ENCODE measurements around the gene AP3B1. TPM values are rescaled to one million over a fixed set of nuclear protein-coding genes. Genes with fewer than 3 reads are reported as not detected.

Gene AP3B1
- total and polyA plus RNA-seq, 3 donors from 2014 or later, result 32.0 to 77.3 (median 74.0) TPM

DNA sequence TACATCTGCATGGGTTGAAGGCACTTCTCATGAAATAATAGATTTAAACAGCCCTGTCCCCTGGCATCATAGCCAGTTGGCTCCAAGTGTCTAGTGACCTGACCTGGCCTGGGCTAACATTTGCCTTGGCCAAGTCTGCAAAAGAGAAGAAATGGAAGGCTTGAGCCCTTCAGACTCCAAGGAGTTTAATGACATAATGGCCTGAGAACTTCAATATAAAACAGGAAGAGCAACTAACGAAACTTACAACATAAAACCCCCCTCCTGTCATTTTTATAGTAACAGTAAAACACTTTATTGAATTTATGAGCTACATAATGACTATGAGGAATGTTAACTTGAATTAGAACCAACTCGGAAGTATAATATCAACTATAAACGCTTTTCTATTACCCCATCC, 299.6 kb downstream of the AP3B1 start:
- 75 to 81% methylated on average over 3 of the region's 3 CpGs for WGBS, 2 donors
- H3K36me3 ChIP-seq (ENCODE audit: low read depth, missing control alignments), result no peaks in the 10 kb centered on the region
- H3K9me3 ChIP-seq, result no peaks in the 10 kb centered on the region
- no peak overlapping the region for H3K4me3 ChIP-seq
- DNase-seq, result no peak
- intact Hi-C loops (cut with DNase I; ENCODE audit: low total_unique reads), result no loop called here
- TF ChIP-seq, protein P1, sequence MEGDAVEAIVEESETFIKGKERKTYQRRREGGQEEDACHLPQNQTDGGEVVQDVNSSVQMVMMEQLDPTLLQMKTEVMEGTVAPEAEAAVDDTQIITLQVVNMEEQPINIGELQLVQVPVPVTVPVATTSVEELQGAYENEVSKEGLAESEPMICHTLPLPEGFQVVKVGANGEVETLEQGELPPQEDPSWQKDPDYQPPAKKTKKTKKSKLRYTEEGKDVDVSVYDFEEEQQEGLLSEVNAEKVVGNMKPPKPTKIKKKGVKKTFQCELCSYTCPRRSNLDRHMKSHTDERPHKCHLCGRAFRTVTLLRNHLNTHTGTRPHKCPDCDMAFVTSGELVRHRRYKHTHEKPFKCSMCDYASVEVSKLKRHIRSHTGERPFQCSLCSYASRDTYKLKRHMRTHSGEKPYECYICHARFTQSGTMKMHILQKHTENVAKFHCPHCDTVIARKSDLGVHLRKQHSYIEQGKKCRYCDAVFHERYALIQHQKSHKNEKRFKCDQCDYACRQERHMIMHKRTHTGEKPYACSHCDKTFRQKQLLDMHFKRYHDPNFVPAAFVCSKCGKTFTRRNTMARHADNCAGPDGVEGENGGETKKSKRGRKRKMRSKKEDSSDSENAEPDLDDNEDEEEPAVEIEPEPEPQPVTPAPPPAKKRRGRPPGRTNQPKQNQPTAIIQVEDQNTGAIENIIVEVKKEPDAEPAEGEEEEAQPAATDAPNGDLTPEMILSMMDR (IDR thresholded peaks at IDR 0.05), result no peak
- TF ChIP-seq POLR2A (IDR thresholded peaks at IDR 0.05), result no peak
- no peak overlapping the region for H3K27ac ChIP-seq
- H3K27me3 ChIP-seq, result no peaks in the 10 kb centered on the region
- H3K4me1 ChIP-seq, result no peaks in the 10 kb centered on the region

DNA sequence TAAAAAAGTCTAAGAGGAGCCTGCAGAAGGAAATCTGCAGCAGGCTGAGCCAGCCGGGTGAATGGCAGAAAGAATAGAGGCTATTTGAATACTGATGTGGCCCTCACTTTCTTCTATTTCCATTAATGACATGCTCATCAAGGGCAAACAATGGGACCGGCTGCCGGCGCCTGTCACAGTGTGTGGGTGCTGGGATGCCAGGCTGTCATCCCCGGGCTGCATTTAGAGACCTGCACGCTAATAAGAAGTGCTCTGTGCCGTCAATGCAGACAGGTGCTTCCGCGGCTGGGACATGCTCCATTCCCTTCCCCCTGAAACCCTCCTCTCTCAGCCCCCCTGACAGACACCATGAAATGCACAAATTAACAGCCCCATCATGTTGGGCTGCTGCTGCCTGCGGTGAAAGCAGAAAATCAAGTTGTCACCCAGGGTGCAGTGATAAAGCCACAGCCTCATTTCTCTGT, 300.6 kb downstream of the AP3B1 start:
- DNase-seq, result no peak
- no peaks in the 10 kb centered on the region for H3K27me3 ChIP-seq
- intact Hi-C loops (cut with DNase I; ENCODE audit: low total_unique reads), result no loop called here
- no peaks in the 10 kb centered on the region for H3K9me3 ChIP-seq
- no peaks in the 10 kb centered on the region for H3K4me1 ChIP-seq
- WGBS, 2 donors, result 86 to 93% methylated on average over 10 of the region's 10 CpGs
- TF ChIP-seq, protein P1 (IDR thresholded peaks at IDR 0.05), result no peak
- no peak for TF ChIP-seq POLR2A (IDR thresholded peaks at IDR 0.05)
- H3K4me3 ChIP-seq, result no peak overlapping the region
- H3K27ac ChIP-seq, result no peak overlapping the region
- H3K36me3 ChIP-seq (ENCODE audit: low read depth, missing control alignments), result no peaks in the 10 kb centered on the region

DNA sequence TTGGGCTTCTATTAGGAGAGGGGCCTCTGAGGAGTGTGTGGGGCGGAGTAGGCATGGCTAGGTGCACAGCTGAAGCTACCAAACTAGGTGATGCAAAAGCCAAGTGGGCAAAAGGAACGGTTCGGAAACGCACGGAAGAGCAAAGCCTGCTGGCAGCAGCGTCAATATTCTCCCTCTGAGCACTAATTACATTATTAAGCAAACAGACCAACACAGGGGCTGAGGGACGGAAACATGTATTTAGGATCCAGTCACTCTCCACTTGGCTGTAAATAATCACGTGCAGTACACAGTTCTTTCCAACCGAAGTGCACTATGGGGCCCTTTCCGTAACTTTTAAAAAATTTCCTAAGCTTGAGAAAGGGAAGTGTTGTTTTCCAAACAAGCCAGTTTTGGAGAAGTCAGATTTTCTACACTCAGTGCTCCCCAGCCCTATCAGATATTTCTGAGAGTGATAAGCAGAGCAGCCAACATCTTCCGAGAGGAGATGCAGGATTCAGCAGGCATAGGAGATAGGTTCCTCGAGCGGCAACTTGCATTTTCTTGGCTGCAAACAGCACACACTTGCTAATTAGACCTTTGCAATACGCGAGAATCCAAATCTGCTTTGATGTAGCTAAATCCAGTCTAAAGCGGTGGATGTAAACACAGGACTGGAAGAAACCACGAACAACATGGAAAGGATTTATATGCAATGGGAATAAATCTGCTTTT, 301.2 kb downstream of the AP3B1 start:
- TF ChIP-seq POLR2A (IDR thresholded peaks at IDR 0.05), result no peak
- TF ChIP-seq, protein P1 (IDR thresholded peaks at IDR 0.05), result no peak
- DNase-seq, result no peak
- Histone ChIP-seq H3K4me1 (no peaks in the 10 kb centered on the region), H3K9me3 (no peaks in the 10 kb centered on the region), H3K4me3 (no peak overlapping the region), H3K27ac (no peak overlapping the region), H3K27me3 (no peaks in the 10 kb centered on the region), H3K36me3 (ENCODE audit: low read depth, missing control alignments) (no peaks in the 10 kb centered on the region)
- WGBS, 2 donors, result 92 to 93% methylated on average over 17 of the region's 17 CpGs
- intact Hi-C loops (cut with DNase I; ENCODE audit: low total_unique reads), result no loop called here

GRCh38 chr5:77991084-77991483, 303.4 kb downstream of the AP3B1 start:
- no peak for TF ChIP-seq POLR2A (IDR thresholded peaks at IDR 0.05)
- TF ChIP-seq, protein P1 (IDR thresholded peaks at IDR 0.05), result no peak
- intact Hi-C loops (cut with DNase I; ENCODE audit: low total_unique reads), result no loop called here
- Histone ChIP-seq H3K27ac (no peak overlapping the region), H3K9me3 (no peaks in the 10 kb centered on the region), H3K36me3 (ENCODE audit: low read depth, missing control alignments) (no peaks in the 10 kb centered on the region), H3K4me3 (no peak overlapping the region), H3K4me1 (no peaks in the 10 kb centered on the region), H3K27me3 (no peaks in the 10 kb centered on the region)
- WGBS, 2 donors, result 73 to 78% methylated on average over 5 of the region's 5 CpGs
- no peak for DNase-seq

GRCh38 chr5:77990020-77990419, 304.5 kb downstream of the AP3B1 start:
- H3K9me3 ChIP-seq, result no peaks in the 10 kb centered on the region
- H3K27ac ChIP-seq, result no peak overlapping the region
- TF ChIP-seq, protein P1 (IDR thresholded peaks at IDR 0.05), result no peak
- TF ChIP-seq POLR2A (IDR thresholded peaks at IDR 0.05), result no peak
- H3K36me3 ChIP-seq (ENCODE audit: low read depth, missing control alignments), result no peaks in the 10 kb centered on the region
- H3K4me3 ChIP-seq, result no peak overlapping the region
- DNase-seq, result no peak
- no peaks in the 10 kb centered on the region for H3K4me1 ChIP-seq
- no peaks in the 10 kb centered on the region for H3K27me3 ChIP-seq
- WGBS, 2 donors, result 88 to 90% methylated on average over 3 of the region's 3 CpGs
- intact Hi-C loops (cut with DNase I; ENCODE audit: low total_unique reads), result no loop called here

All from testis (tissue), 3 donors.